Thyroid gland (tissue), 4 donors: ENCODE results near the gene ETV6.

Source experiments
- CTCF ChIP-seq, 6 experiments: fragments of 200-600 bp in 3 of 6; fragments of 450-650 bp in 3 of 6; sonication (generic) in 3 of 6; IDR thresholded peaks; one replicate each; pipeline ENCODE4 v1.5.1; 2016 to 2019; ENCODE audit warnings: antibody characterized with exemption in 6 of 6, mild to moderate bottlenecking in 2 of 6, inconsistent platforms in 1 of 6, moderate library complexity in 1 of 6
- POLR2A ChIP-seq, 2 donors: fragments of 450-650 bp; IDR thresholded peaks; one replicate each; pipeline ENCODE4 v1.6.1; 2017; ENCODE audit warnings: antibody characterized with exemption in 2 of 2, mild to moderate bottlenecking in 2 of 2, moderate library complexity in 1 of 2

DNA sequence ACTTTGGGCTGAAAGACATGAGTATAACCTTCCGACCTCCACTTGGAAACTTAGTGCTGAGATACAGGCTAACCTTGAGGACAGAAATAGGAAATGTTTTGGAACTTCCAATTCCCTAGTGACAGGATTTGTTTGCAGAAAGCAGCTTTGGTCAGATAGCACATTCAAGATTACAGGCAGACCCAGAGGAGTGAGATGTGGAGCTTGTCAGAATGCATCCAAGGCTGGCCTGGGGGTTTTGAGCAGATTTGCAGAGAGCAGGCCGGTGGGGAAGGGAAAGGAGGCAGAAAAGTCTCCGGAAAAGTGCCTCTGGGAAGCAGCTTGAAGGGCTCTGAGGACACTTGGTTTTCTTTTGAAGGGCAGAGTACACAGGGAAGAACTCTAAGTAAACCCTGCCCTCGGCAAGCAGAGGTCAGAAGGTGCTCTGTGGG, 180.3 kb downstream of the ETV6 start:
- no peak for TF ChIP-seq CTCF (IDR thresholded peaks at IDR 0.05)
- no peak for TF ChIP-seq POLR2A (IDR thresholded peaks at IDR 0.05)
